NT2/D1 (cell line): Measurements from ENCODE around the gene PRTFDC1.

Source experiments
- SUZ12 ChIP-seq: IDR thresholded peaks from 2 replicates; pipeline ENCODE4 v1.6.1; 2011; ENCODE audit not compliant: insufficient read length, insufficient read depth; ENCODE audit errors: extremely low read depth
- ZNF274 ChIP-seq: IDR thresholded peaks from 2 replicates; pipeline ENCODE4 v1.6.1; 2011; ENCODE audit warnings: mild to moderate bottlenecking, low read depth, low read length

DNA sequence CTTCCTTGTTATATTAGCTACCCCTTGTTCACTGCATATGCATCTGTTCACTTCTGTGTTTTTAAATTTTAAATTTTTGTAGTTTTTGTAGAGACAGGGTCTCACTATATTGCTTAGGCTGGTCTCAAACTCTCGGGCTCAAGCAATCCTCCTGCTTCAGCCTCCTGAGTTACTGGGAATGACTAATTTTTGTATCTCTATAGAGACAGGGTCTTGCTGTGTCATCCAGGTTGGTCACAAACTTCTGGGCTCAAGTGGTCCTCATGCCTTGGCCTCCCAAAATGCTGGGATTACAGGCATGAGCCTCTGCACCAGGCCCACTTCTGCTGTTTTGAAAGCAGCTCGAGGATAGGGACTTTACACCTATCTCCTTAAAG, 64.6 kb downstream of the PRTFDC1 start:
- TF ChIP-seq ZNF274 (no peak), SUZ12 (no peak)
